ENCODE results near the gene SRCIN1.

The SRCIN1 gene

DNA sequence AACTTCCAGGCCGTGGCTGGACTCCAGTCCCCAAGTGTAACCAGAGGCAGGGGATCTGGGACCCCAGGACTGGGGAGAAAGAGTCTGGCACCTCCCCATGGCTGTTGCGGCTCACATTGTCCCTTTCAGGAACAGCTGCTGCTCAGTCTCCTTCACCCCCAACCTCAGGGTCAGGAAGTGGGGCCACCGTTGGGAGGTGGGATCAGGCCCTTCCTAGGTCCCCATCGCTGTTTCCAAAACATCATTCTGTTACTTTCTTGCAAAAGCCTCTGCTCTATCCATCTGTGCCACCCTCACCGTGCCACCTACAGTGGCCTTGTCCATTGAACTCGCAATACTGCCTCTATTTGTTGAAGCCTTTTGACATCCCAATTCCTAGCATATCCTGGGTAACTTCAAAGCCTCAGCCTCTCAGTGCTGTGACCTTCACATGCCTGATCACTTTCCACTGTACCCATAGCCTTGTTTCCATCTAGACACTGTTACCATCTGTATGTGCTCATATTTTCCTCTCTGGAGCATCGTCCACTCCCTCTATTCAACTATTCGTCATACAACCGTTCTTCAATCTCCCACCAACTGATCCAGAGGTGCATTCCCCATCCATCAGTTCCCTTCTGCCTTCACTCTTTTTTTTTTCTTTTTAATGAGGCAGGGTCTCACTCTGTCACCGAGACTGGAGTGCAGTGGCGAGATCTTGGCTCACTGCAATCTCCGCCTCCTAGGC lies 15.0 kb upstream of the SRCIN1 start:
- Mint-ChIP-seq H3K9me3 (no peaks in the 10 kb centered on the region), H3K27me3 (peaks cover 34% of the 10 kb centered on the region), H3K36me3 (ENCODE audit: low read depth) (no peaks in the 10 kb centered on the region), H3K4me1 (peaks cover 6% of the 10 kb centered on the region), H3K27ac (no peak overlapping the region), H3K4me3 (no peak overlapping the region)
- ATAC-seq (no peak), DNase-seq (no peak)

GRCh38 chr17:38619937-38620550 lies 14.3 kb upstream of the SRCIN1 start:
- peaks cover 6% of the 10 kb centered on the region for H3K4me1 Mint-ChIP-seq
- H3K27ac Mint-ChIP-seq: no peak overlapping the region
- ATAC-seq (no peak), DNase-seq (no peak)
- H3K27me3 Mint-ChIP-seq: peaks cover 30% of the 10 kb centered on the region
- no peak overlapping the region for H3K4me3 Mint-ChIP-seq
- H3K36me3 Mint-ChIP-seq (ENCODE audit: low read depth): no peaks in the 10 kb centered on the region
- H3K9me3 Mint-ChIP-seq: no peaks in the 10 kb centered on the region

GRCh38 chr17:38619451-38619795 lies 13.7 kb upstream of the SRCIN1 start:
- Mint-ChIP-seq H3K9me3 (no peaks in the 10 kb centered on the region), H3K4me3 (no peak overlapping the region), H3K4me1 (no peaks in the 10 kb centered on the region), H3K27me3 (peaks cover 27% of the 10 kb centered on the region), H3K36me3 (ENCODE audit: low read depth) (no peaks in the 10 kb centered on the region), H3K27ac (no peak overlapping the region)
- DNase-seq: no peak
- no peak for ATAC-seq

GRCh38 chr17:38617967-38618760 lies 12.4 kb upstream of the SRCIN1 start:
- H3K9me3 Mint-ChIP-seq: no peaks in the 10 kb centered on the region
- no peaks in the 10 kb centered on the region for H3K4me1 Mint-ChIP-seq
- H3K27ac Mint-ChIP-seq: no peak overlapping the region
- DNase-seq (no peak), ATAC-seq (no peak)
- no peaks in the 10 kb centered on the region for H3K36me3 Mint-ChIP-seq (ENCODE audit: low read depth)
- no peak overlapping the region for H3K4me3 Mint-ChIP-seq
- peaks cover 37% of the 10 kb centered on the region for H3K27me3 Mint-ChIP-seq

DNA sequence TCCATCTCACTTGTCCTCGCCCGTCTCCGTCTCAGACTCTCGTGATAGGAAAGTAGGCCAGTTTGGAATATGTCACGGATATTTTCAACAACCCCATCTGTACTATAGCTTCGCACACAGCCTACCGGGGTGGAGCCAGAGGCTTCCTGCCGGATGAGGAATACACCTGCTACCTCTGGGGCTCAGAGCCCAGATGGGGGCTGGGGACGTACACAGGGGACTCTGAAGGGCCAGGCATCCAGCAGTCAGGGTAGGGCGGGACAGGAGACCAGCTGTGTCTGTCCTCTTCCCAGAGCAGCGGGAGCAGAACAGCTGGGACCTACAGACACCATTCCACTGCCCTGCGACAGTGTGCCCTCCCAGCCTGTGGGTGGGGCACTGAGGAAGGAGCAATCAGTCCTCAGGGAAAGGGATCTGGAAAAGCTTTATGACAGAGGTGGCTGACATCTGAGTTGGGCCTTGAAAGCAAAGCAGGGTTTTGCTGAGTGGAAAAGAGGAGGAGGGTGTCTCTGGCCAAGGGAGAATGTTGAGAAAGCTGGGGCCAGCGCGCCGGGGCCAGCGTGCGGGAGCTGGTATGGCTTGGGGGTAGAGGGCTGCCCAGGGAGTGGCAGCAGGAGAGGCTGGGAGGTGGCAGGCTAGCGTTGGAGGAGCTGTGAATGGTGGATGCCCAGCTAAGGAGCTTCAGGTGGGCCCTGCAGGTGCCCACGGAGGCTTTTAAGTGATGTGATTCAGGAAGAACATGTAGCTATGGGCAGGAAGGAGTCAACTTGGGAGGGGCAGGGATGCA lies 11.5 kb upstream of the SRCIN1 start:
- no peaks in the 10 kb centered on the region for H3K9me3 Mint-ChIP-seq
- H3K27ac Mint-ChIP-seq: no peak overlapping the region
- no peaks in the 10 kb centered on the region for H3K4me1 Mint-ChIP-seq
- no peak overlapping the region for H3K4me3 Mint-ChIP-seq
- no peak for DNase-seq
- ATAC-seq: no peak
- H3K27me3 Mint-ChIP-seq: peaks cover 36% of the 10 kb centered on the region
- H3K36me3 Mint-ChIP-seq (ENCODE audit: low read depth): no peaks in the 10 kb centered on the region

DNA sequence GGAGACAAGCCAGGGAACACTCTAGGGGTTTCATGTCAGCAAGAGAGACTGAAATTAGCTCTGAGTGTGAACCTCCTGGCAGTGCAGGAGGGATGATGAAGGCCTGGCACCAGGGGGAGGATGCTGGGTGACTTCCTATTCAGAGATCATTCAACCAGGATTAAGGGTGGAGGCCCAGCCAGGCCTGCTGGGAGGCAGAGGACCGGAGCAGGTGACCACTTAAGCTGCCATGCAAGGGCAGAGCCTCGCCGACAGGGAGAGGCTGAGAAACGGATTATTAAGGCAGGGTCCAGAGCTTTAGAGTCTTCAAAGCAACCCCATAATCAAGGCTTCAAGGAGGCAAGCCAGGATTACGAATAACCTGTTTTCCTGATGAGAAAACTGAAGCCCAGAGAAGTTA lies 10.6 kb upstream of the SRCIN1 start:
- Mint-ChIP-seq H3K27me3 (peaks cover 38% of the 10 kb centered on the region), H3K36me3 (ENCODE audit: low read depth) (no peaks in the 10 kb centered on the region), H3K9me3 (no peaks in the 10 kb centered on the region), H3K4me3 (no peak overlapping the region), H3K27ac (no peak overlapping the region), H3K4me1 (no peaks in the 10 kb centered on the region)
- no peak for ATAC-seq
- no peak for DNase-seq

DNA sequence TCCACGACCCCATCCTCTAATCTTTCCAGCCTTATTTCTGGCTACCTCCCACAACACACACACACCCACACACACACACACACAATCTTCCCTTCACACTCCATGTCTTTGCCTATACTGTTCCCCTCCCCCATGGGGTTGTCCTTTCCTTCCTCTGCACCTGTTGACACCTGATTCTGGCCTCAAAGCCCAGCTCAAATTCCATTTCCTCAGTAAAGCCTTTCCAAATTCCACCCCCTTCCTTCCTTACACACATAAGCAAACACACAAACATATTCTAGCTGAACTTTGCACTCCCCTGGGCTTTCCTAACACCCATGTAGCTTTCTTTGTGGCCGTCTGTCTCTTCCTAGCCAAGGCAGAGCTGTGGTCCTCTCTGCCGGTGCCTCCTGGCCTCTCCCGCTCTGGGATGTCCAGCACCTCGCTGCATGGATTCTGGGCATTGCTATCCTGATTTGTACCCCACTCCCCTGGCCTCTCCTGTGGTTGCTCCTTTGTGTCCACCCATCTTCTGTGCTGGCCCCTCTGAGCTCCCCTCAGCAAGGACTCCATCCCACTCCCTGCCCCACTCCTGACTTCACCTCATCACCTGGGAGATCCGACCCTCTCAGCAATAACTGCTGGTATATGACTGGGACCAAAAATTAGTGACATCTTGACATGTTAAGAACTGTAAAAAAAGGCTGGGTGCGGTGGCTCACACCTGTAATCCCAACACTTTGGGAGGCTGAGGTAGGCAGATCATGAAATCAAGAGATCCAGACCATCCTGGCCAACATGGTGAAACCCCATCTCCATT lies 8.4 kb upstream of the SRCIN1 start:
- Mint-ChIP-seq H3K27me3 (peaks cover 51% of the 10 kb centered on the region), H3K27ac (no peak overlapping the region), H3K36me3 (ENCODE audit: low read depth) (no peaks in the 10 kb centered on the region), H3K4me1 (no peaks in the 10 kb centered on the region), H3K9me3 (no peaks in the 10 kb centered on the region), H3K4me3 (no peak overlapping the region)
- no peak for DNase-seq
- no peak for ATAC-seq

- DNase-seq: no peak
- H3K27me3 Mint-ChIP-seq: peaks cover 55% of the 10 kb centered on the region
- H3K9me3 Mint-ChIP-seq: no peaks in the 10 kb centered on the region
- no peaks in the 10 kb centered on the region for H3K36me3 Mint-ChIP-seq (ENCODE audit: low read depth)
- H3K27ac Mint-ChIP-seq: no peak overlapping the region
- no peak overlapping the region for H3K4me3 Mint-ChIP-seq
- no peaks in the 10 kb centered on the region for H3K4me1 Mint-ChIP-seq
- ATAC-seq: no peak
These were observed 7.8 kb upstream of the SRCIN1 start for GRCh38 chr17:38613525-38613980.

- no peak for ATAC-seq
- peaks cover 69% of the 10 kb centered on the region for H3K27me3 Mint-ChIP-seq
- no peaks in the 10 kb centered on the region for H3K36me3 Mint-ChIP-seq (ENCODE audit: low read depth)
- peaks cover 5% of the 10 kb centered on the region for H3K4me1 Mint-ChIP-seq
- H3K4me3 Mint-ChIP-seq: no peak overlapping the region
- no peak overlapping the region for H3K27ac Mint-ChIP-seq
- no peaks in the 10 kb centered on the region for H3K9me3 Mint-ChIP-seq
- DNase-seq: no peak
These were observed 6.2 kb upstream of the SRCIN1 start for GRCh38 chr17:38611872-38612376.

- no peak for ATAC-seq
- Mint-ChIP-seq H3K27ac (no peak overlapping the region), H3K4me3 (no peak overlapping the region), H3K4me1 (peaks cover 11% of the 10 kb centered on the region), H3K36me3 (ENCODE audit: low read depth) (no peaks in the 10 kb centered on the region), H3K9me3 (no peaks in the 10 kb centered on the region), H3K27me3 (peaks cover 75% of the 10 kb centered on the region)
- no peak for DNase-seq
These were observed 5.5 kb upstream of the SRCIN1 start for GRCh38 chr17:38611070-38611786.

DNA sequence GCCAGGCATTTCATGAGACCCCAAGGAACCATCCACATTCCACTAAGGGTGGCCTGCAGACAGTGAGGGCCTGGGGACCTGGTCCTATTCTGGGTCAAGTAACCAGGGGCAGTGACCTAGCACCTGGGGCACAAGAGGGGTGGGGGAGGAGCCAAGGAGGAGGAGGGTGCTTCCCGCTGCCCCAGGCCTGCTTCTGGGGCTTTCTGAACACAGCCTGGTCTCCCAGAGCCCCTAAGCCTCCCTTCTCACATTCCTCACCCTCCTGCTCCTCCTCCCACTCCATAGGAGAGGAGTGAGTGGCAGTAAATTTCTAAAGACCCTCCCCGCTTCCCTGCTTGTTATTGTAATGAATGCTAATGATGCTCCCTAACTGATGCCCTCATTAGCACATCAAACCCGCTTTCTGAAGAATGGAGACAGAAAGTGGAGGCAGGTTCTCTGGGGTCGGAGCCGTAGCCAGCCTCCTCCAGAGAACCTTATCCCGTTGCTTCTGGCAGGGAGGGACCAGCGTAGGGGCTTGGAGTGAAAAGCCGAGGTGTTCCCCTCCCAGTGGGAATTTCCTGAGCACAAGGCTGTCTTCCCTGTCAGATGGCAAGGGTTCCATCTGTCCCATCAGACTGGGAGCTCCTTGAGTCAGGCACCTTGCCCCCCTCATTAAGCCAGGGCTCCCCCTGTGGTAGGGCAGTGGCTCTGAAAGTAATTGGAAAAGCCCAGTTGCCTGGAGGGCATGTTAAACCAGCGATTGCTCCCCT lies 3.7 kb upstream of the SRCIN1 start:
- Mint-ChIP-seq H3K27me3 (peaks cover 79% of the 10 kb centered on the region), H3K9me3 (no peaks in the 10 kb centered on the region), H3K27ac (no peak overlapping the region), H3K4me1 (peaks cover 11% of the 10 kb centered on the region), H3K36me3 (ENCODE audit: low read depth) (no peaks in the 10 kb centered on the region), H3K4me3 (no peak overlapping the region)
- ATAC-seq: no peak
- no peak for DNase-seq

- Mint-ChIP-seq H3K36me3 (ENCODE audit: low read depth) (no peaks in the 10 kb centered on the region), H3K9me3 (no peaks in the 10 kb centered on the region), H3K4me3 (no peak overlapping the region), H3K27ac (no peak overlapping the region), H3K27me3 (peaks cover 76% of the 10 kb centered on the region), H3K4me1 (peaks cover 11% of the 10 kb centered on the region)
- ATAC-seq: no peak
- no peak for DNase-seq
These were observed 2.9 kb upstream of the SRCIN1 start for GRCh38 chr17:38608648-38609047.

Measured in activated naive CD8-positive, alpha-beta T cell treated with anti-CD3 and anti-CD28 coated beads, Interleukin-2, amount 50 U/mL, for 24 hours (primary cell).